PC-3 (cell line): ENCODE results near the gene PDZRN3. TPM values are rescaled to one million over a fixed set of nuclear protein-coding genes. Genes with fewer than 3 reads are reported as not detected.

Experiments
- ATAC-seq: fragments of 200-7000 bp; cut with Tn5 transposase; 2 replicates; pipeline ENCODE4 v1.9.1; 2020; ENCODE audit warnings: mild to moderate bottlenecking, moderate library complexity
- BruUV-seq: library from RNA; stranded (reverse); fragments of 400-500 nt; replicated peaks from 2 replicates; lab custom pipeline; 2021; lab: Mats Ljungman, UMichigan
- CTCF ChIA-PET: fragments of 300-600 bp; sonication (Branson Sonifier 250); formaldehyde crosslinking; loops from one replicate; lab custom pipeline; 2022; ENCODE audit warnings: antibody characterized with exemption; lab: Charles Lee
- POLR2A ChIA-PET: fragments of 300-600 bp; sonication (Branson Sonifier 250); formaldehyde crosslinking; loops from one replicate; lab custom pipeline; 2022; ENCODE audit warnings: antibody characterized with exemption; ENCODE audit not compliant: unreplicated experiment; lab: Charles Lee
- DNase-seq: peaks from one replicate; pipeline ENCODE4 v3.0.0-alpha.2; 2015
- H2AFZ ChIP-seq: fragments of 300-600 bp; sonication (generic); 2 replicates; pipeline ENCODE4 v1.6.0; 2016; ENCODE audit warnings: antibody characterized with exemption, low read length
- H3F3A ChIP-seq: fragments of 300-600 bp; sonication (generic); one replicate; pipeline ENCODE4 v1.6.0; 2017; ENCODE audit warnings: antibody characterized with exemption, low read length, control low read depth, mild to moderate bottlenecking; ENCODE audit not compliant: unreplicated experiment
- H3K27ac ChIP-seq: fragments of 300-600 bp; sonication (generic); 2 replicates; pipeline ENCODE4 v1.5.1; 2016; ENCODE audit warnings: mild to moderate bottlenecking, low read length
- H3K27me3 ChIP-seq: fragments of 300-600 bp; sonication (generic); 2 replicates; pipeline ENCODE4 v1.6.1; 2016; ENCODE audit warnings: low read length, mixed read lengths
- H3K36me3 ChIP-seq: fragments of 300-600 bp; sonication (generic); 2 replicates; pipeline ENCODE4 v1.6.1; 2016; ENCODE audit warnings: low read depth, mixed run types, low read length, mixed read lengths
- H3K4me1 ChIP-seq: fragments of 300-600 bp; sonication (generic); 2 replicates; pipeline ENCODE4 v1.5.1; 2016; ENCODE audit warnings: low read length; ENCODE audit not compliant: insufficient read depth
- H3K4me2 ChIP-seq: fragments of 300-600 bp; sonication (generic); 2 replicates; pipeline ENCODE4 v1.6.0; 2016; ENCODE audit warnings: low read length
- H3K4me3 ChIP-seq: fragments of 300-600 bp; sonication (generic); 2 replicates; pipeline ENCODE4 v1.5.1; 2016; ENCODE audit warnings: mild to moderate bottlenecking, low read length, mixed read lengths
- H3K79me2 ChIP-seq: fragments of 300-600 bp; sonication (generic); 2 replicates; pipeline ENCODE4 v1.6.1; 2017; ENCODE audit warnings: low read length, mixed read lengths
- H3K9ac ChIP-seq: fragments of 300-600 bp; sonication (generic); 2 replicates; pipeline ENCODE4 v1.6.0; 2016; ENCODE audit warnings: mild to moderate bottlenecking, low read length
- H3K9me2 ChIP-seq: fragments of 300-600 bp; sonication (generic); replicated peaks from 2 replicates; pipeline ENCODE4 v1.6.1; 2016; ENCODE audit warnings: mixed run types, low read length, mixed read lengths
- H3K9me3 ChIP-seq: fragments of 300-600 bp; sonication (generic); 2 replicates; pipeline ENCODE4 v1.6.1; 2016; ENCODE audit warnings: low read length, mixed read lengths
- H4K20me1 ChIP-seq: fragments of 300-600 bp; sonication (generic); 2 replicates; pipeline ENCODE4 v1.6.1; 2016; ENCODE audit warnings: low read length, mixed read lengths
- EZH2 ChIP-seq: fragments of 300-600 bp; sonication (generic); IDR thresholded peaks from one replicate; pipeline ENCODE4 v1.6.1; 2017; ENCODE audit warnings: antibody characterized with exemption, mild to moderate bottlenecking, low read length; ENCODE audit not compliant: unreplicated experiment
- EZH2phosphoT487 ChIP-seq: fragments of 300-600 bp; sonication (generic); IDR thresholded peaks from 2 replicates; pipeline ENCODE4 v1.6.1; 2018; ENCODE audit warnings: mild to moderate bottlenecking, antibody characterized with exemption, low read length, borderline replicate concordance
- intact Hi-C: fragments of 100-400 bp; cut with micrococcal nuclease; formaldehyde crosslinking; loops from 2 replicates; pipeline ENCODE4 v1.9.0; 2023
- total RNA-seq: library from RNA; depleted of rRNA; stranded (reverse); fragments of >200 nt; gene quantifications from 2 replicates; pipeline ENCODE4 v1.2.3, GENCODE V29; 2014
- TF ChIP-seq, protein P1 (sequence below): fragments of 300-600 bp; sonication (generic); conservative IDR thresholded peaks from 2 replicates; pipeline ENCODE4 v1.5.1; 2017; ENCODE audit warnings: antibody characterized with exemption, low read depth, mild to moderate bottlenecking, low read length

PDZRN3 gene
- total RNA-seq, 1 experiment from 2014 or later: not detected

DNA sequence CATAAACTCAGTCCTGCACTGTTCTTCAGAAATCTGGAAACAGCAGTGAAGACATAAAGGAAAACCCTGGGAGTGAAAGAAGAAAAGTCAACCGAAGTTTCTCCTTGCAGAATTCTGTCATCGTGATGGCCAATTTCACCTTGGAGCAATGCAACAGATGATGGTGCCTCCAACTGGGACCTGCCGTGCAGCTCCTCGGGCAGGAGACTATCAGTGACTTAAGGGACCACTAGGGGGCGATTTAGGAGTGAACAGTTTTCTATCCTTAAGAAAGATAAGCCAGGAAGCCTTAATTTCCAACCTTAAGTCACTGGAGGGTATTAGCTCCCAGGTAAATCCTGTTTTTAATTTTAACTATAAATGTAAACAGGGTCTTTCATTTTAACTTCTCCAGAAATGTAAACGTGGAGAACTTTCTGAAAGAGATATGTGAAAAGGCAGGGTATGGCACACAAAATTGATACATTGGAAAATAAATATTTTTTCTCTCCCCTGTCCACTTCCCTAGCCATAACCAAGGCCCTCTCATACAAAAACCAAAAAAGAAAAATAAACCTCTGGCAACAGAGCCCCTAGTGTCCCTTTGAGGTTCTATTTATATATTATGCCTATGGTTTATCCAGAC is 116.3 kb downstream of the PDZRN3 start:
- no peak overlapping the region for H3K27ac ChIP-seq
- peak; percentile 65 for ATAC-seq
- intact Hi-C loops: no loop called here
- no peaks in the 10 kb centered on the region for H3F3A ChIP-seq
- H3K36me3 ChIP-seq: no peaks in the 10 kb centered on the region
- no peak for TF ChIP-seq EZH2phosphoT487
- TF ChIP-seq EZH2: no peak
- TF ChIP-seq, protein P1, sequence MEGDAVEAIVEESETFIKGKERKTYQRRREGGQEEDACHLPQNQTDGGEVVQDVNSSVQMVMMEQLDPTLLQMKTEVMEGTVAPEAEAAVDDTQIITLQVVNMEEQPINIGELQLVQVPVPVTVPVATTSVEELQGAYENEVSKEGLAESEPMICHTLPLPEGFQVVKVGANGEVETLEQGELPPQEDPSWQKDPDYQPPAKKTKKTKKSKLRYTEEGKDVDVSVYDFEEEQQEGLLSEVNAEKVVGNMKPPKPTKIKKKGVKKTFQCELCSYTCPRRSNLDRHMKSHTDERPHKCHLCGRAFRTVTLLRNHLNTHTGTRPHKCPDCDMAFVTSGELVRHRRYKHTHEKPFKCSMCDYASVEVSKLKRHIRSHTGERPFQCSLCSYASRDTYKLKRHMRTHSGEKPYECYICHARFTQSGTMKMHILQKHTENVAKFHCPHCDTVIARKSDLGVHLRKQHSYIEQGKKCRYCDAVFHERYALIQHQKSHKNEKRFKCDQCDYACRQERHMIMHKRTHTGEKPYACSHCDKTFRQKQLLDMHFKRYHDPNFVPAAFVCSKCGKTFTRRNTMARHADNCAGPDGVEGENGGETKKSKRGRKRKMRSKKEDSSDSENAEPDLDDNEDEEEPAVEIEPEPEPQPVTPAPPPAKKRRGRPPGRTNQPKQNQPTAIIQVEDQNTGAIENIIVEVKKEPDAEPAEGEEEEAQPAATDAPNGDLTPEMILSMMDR: peak; percentile 86
- H3K4me1 ChIP-seq: no peaks in the 10 kb centered on the region
- H3K9me2 ChIP-seq: no peaks in the 10 kb centered on the region
- no peaks in the 10 kb centered on the region for H4K20me1 ChIP-seq
- POLR2A ChIA-PET: no interaction called here
- H3K4me2 ChIP-seq: no peak overlapping the region
- CTCF ChIA-PET: no interaction called here
- H3K79me2 ChIP-seq: no peaks in the 10 kb centered on the region
- H3K9me3 ChIP-seq: no peaks in the 10 kb centered on the region
- no peak overlapping the region for H3K4me3 ChIP-seq
- DNase-seq: peak; percentile 62
- H3K9ac ChIP-seq: no peak overlapping the region
- no peak overlapping the region for H2AFZ ChIP-seq
- H3K27me3 ChIP-seq: peaks cover 36% of the 10 kb centered on the region
- BruUV-seq: no TSS peak

DNA sequence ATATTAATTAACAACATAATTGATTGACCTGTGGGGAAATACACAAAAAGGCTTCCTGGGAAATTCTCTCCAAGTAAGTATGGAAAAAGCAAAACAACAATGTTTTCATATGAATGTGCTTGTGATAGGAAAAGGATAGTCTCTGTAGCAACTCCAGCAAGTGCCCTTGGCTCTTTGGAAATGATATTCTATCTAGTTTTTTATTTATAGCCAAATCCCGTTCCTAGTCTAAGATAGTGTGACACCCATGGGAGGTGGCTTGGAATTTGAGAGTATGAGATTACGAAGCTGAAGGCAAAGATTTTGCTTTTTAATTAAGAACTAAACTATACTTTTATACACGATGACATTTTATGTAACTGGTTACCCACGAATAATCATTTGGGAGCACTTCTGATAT is 119.9 kb downstream of the PDZRN3 start:
- no peak overlapping the region for H3K27ac ChIP-seq
- TF ChIP-seq, protein P1: no peak
- no peak for TF ChIP-seq EZH2
- TF ChIP-seq EZH2phosphoT487: no peak
- no peaks in the 10 kb centered on the region for H4K20me1 ChIP-seq

DNA sequence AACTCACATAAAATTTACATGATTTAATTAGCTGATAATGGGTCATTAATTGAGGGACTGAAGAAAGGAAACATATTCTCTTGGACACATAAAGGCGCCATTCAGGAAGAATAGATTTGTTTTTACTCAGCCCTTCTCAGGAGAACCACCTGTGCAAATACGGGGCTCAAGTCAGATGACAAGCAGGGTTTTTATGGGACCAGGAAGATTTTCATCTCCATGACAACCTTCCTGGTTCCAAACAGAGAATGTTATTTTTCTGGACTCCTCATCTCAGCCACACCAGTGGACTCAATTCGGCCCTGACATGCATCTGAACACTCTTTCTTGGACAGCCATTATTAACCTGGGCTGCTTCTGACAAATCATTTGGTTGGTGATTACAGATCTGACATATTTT is 120.5 kb downstream of the PDZRN3 start:
- peaks cover 13% of the 10 kb centered on the region for H3K27me3 ChIP-seq
- H3K4me1 ChIP-seq: no peaks in the 10 kb centered on the region
- no peak for TF ChIP-seq EZH2
- TF ChIP-seq, protein P1: no peak
- no peak for TF ChIP-seq EZH2phosphoT487
- no peak overlapping the region for H3K4me3 ChIP-seq
- no peaks in the 10 kb centered on the region for H4K20me1 ChIP-seq
- no peak overlapping the region for H3K27ac ChIP-seq
- ChIA-PET POLR2A (no interaction called here), CTCF (no interaction called here)
- no peaks in the 10 kb centered on the region for H3F3A ChIP-seq
- H3K9ac ChIP-seq: no peak overlapping the region
- no peak overlapping the region for H3K4me2 ChIP-seq
- BruUV-seq: no TSS peak
- no peaks in the 10 kb centered on the region for H3K36me3 ChIP-seq
- no peaks in the 10 kb centered on the region for H3K79me2 ChIP-seq
- no peaks in the 10 kb centered on the region for H3K9me3 ChIP-seq
- DNase-seq (no peak), ATAC-seq (no peak)
- no peaks in the 10 kb centered on the region for H3K9me2 ChIP-seq
- intact Hi-C loops: loop anchor here (5.0 kb wide), 1 partner anchor 47 kb away; no protein-coding TSS in a partner anchor
- no peak overlapping the region for H2AFZ ChIP-seq

More for the DNA sequence above, 119.9 kb downstream of the PDZRN3 start:
- POLR2A ChIA-PET: no interaction called here
- Histone ChIP-seq H3K4me1 (no peaks in the 10 kb centered on the region), H3K9ac (no peak overlapping the region), H3F3A (no peaks in the 10 kb centered on the region), H3K27me3 (peaks cover 13% of the 10 kb centered on the region), H3K4me2 (no peak overlapping the region), H3K9me3 (no peaks in the 10 kb centered on the region), H3K79me2 (no peaks in the 10 kb centered on the region), H3K36me3 (no peaks in the 10 kb centered on the region), H3K9me2 (no peaks in the 10 kb centered on the region), H3K4me3 (no peak overlapping the region), H2AFZ (no peak overlapping the region)
- no TSS peak for BruUV-seq
- CTCF ChIA-PET: no interaction called here
- intact Hi-C loops: loop anchor here (5.0 kb wide), 1 partner anchor 48 kb away; no protein-coding TSS in a partner anchor
- no peak for ATAC-seq
- DNase-seq: no peak
